Activated B cell treated with CpG ODN at 0.5 μM for 24 hours (primary cell): ENCODE measurements around the gene ZCWPW2. TPM values are rescaled to one million over a fixed set of nuclear protein-coding genes. Genes with fewer than 3 reads are reported as not detected.

Experiments
- ATAC-seq: fragments of 200-7000 bp; cut with Tn5 transposase; one replicate; pipeline ENCODE4 v1.10.0; 2021; ENCODE audit warnings: low read depth, mild to moderate bottlenecking, moderate library complexity
- CTCF ChIA-PET: fragments of 350-600 bp; sonication (Branson Sonifier 250); formaldehyde crosslinking; loops from one replicate; lab custom pipeline; 2021; ENCODE audit warnings: antibody characterized with exemption; lab: Charles Lee
- POLR2A ChIA-PET: fragments of 350-600 bp; sonication (Branson Sonifier 250); formaldehyde crosslinking; loops from one replicate; lab custom pipeline; 2021; ENCODE audit warnings: antibody characterized with exemption; lab: Charles Lee
- DNase-seq: peaks from one replicate; pipeline ENCODE4 v3.0.0; 2022
- H3K27ac Mint-ChIP-seq: one replicate; pipeline ENCODE4 v1.8.0; 2020; ENCODE audit warnings: mixed read lengths
- H3K27me3 Mint-ChIP-seq: one replicate; pipeline ENCODE4 v1.8.0; 2021; ENCODE audit warnings: mixed read lengths
- H3K36me3 Mint-ChIP-seq: one replicate; pipeline ENCODE4 v1.8.0; 2021; ENCODE audit warnings: low read depth, mixed read lengths
- H3K4me1 Mint-ChIP-seq: one replicate; pipeline ENCODE4 v1.8.0; 2021; ENCODE audit warnings: mixed read lengths
- H3K4me3 Mint-ChIP-seq: one replicate; pipeline ENCODE4 v1.8.0; 2020; ENCODE audit warnings: mild to moderate bottlenecking, mixed read lengths
- H3K9me3 Mint-ChIP-seq: one replicate; pipeline ENCODE4 v1.8.0; 2020; ENCODE audit warnings: mixed read lengths
- intact Hi-C: fragments of 100-400 bp; cut with micrococcal nuclease; formaldehyde crosslinking; loops from one replicate; pipeline ENCODE4 v1.15.1; 2024
- total RNA-seq: library from RNA; stranded (reverse); gene quantifications from 2 replicates; pipeline ENCODE4 v1.2.3, GENCODE V29; 2022
- TF ChIP-seq, protein P1 (sequence below): fragments of 200-600 bp; IDR thresholded peaks from one replicate; pipeline ENCODE4 v1.8.0; 2022; ENCODE audit warnings: antibody characterized with exemption, mild to moderate bottlenecking

Gene ZCWPW2
- total RNA-seq, 1 donor from 2014 or later, result not detected

DNA sequence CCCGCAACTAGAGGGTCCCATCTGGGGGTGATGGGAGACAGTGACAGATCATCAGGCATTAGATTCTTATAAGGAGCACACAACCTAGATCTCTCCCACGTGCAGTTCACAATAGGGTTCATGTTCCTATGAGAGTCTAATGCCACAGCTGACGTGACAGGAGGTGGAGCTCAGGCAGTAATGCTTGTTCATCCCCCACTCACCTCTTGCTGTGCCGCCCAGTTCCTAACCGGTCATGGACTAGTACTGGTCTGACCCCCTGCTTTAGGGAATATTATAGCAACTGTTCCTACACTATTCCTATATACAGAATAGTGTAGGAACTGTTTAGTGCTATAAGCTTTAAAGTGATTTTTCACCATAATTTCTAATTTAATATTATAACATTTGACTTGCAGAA lies 128.2 kb downstream of the ZCWPW2 start:
- H3K4me3 Mint-ChIP-seq, result no peak overlapping the region
- POLR2A ChIA-PET, result no interaction called here
- ATAC-seq (no peak), DNase-seq (no peak)
- H3K36me3 Mint-ChIP-seq, result no peaks in the 10 kb centered on the region
- no peaks in the 10 kb centered on the region for H3K27me3 Mint-ChIP-seq
- no peak overlapping the region for H3K27ac Mint-ChIP-seq
- CTCF ChIA-PET, result no interaction called here
- H3K9me3 Mint-ChIP-seq, result no peaks in the 10 kb centered on the region
- TF ChIP-seq, protein P1, sequence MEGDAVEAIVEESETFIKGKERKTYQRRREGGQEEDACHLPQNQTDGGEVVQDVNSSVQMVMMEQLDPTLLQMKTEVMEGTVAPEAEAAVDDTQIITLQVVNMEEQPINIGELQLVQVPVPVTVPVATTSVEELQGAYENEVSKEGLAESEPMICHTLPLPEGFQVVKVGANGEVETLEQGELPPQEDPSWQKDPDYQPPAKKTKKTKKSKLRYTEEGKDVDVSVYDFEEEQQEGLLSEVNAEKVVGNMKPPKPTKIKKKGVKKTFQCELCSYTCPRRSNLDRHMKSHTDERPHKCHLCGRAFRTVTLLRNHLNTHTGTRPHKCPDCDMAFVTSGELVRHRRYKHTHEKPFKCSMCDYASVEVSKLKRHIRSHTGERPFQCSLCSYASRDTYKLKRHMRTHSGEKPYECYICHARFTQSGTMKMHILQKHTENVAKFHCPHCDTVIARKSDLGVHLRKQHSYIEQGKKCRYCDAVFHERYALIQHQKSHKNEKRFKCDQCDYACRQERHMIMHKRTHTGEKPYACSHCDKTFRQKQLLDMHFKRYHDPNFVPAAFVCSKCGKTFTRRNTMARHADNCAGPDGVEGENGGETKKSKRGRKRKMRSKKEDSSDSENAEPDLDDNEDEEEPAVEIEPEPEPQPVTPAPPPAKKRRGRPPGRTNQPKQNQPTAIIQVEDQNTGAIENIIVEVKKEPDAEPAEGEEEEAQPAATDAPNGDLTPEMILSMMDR, result no peak
- H3K4me1 Mint-ChIP-seq, result no peaks in the 10 kb centered on the region
- intact Hi-C loops, result loop anchor here (5.0 kb wide), 1 partner anchor 1721 kb away; no protein-coding TSS in a partner anchor

- Mint-ChIP-seq H3K27me3 (no peaks in the 10 kb centered on the region), H3K9me3 (peaks cover 3% of the 10 kb centered on the region), H3K27ac (no peak overlapping the region), H3K4me1 (no peaks in the 10 kb centered on the region), H3K4me3 (no peak overlapping the region), H3K36me3 (no peaks in the 10 kb centered on the region)
- TF ChIP-seq, protein P1, result no peak
- ATAC-seq, result no peak
- intact Hi-C loops, result no loop called here
- POLR2A ChIA-PET, result no interaction called here
- DNase-seq, result no peak
- CTCF ChIA-PET, result no interaction called here
Observed at GRCh38 chr3:28485164-28485563, 136.6 kb downstream of the ZCWPW2 start.

DNA sequence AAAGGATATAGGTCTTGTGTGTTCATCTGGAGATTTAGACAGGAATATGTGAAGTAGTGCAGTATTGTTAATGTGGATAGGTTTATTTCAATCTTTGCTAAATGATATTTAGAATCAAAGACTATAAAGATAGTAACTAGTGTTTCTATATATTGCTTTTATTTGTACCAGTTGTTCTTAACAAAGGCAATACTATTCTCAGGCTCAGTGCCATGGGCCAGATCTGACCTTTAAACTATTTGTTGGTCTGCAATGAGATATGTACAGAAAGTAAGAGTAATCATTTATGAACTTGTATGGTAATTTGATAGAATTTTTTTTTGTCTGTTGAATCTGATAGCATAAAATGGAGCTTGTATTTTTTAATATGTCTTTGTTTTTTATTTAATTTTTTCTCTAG lies 146.8 kb downstream of the ZCWPW2 start:
- Mint-ChIP-seq H3K4me1 (no peaks in the 10 kb centered on the region), H3K27ac (no peak overlapping the region), H3K27me3 (no peaks in the 10 kb centered on the region), H3K36me3 (no peaks in the 10 kb centered on the region), H3K9me3 (peaks cover 2% of the 10 kb centered on the region), H3K4me3 (no peak overlapping the region)
- ChIA-PET POLR2A (no interaction called here), CTCF (no interaction called here)
- ATAC-seq, result no peak
- TF ChIP-seq, protein P1, result no peak
- intact Hi-C loops, result no loop called here
- no peak for DNase-seq

- H3K4me1 Mint-ChIP-seq, result no peaks in the 10 kb centered on the region
- ChIA-PET POLR2A (no interaction called here), CTCF (no interaction called here)
- TF ChIP-seq, protein P1, result no peak
- ATAC-seq, result no peak
- no peak overlapping the region for H3K4me3 Mint-ChIP-seq
- H3K36me3 Mint-ChIP-seq, result no peaks in the 10 kb centered on the region
- H3K27ac Mint-ChIP-seq, result no peak overlapping the region
- no peak for DNase-seq
- H3K27me3 Mint-ChIP-seq, result no peaks in the 10 kb centered on the region
- intact Hi-C loops, result no loop called here
- H3K9me3 Mint-ChIP-seq, result no peaks in the 10 kb centered on the region
Observed at GRCh38 chr3:28502397-28502937, 153.9 kb downstream of the ZCWPW2 start.

- Mint-ChIP-seq H3K27me3 (no peaks in the 10 kb centered on the region), H3K4me3 (no peak overlapping the region), H3K4me1 (no peaks in the 10 kb centered on the region), H3K36me3 (no peaks in the 10 kb centered on the region), H3K9me3 (peaks cover 2% of the 10 kb centered on the region), H3K27ac (no peak overlapping the region)
- CTCF ChIA-PET, result no interaction called here
- DNase-seq (no peak), ATAC-seq (no peak)
- TF ChIP-seq, protein P1, result no peak
- intact Hi-C loops, result no loop called here
- POLR2A ChIA-PET, result no interaction called here
Observed at GRCh38 chr3:28504976-28505375, 156.5 kb downstream of the ZCWPW2 start.
